GM18505 (cell line): Measurements from ENCODE around the gene SCCPDH.
A peak's percentile ranks its signal among the peaks of the same experiment; 100 is the strongest.

Source experiments
- ATAC-seq: cut with Tn5 transposase; IDR thresholded peaks from one replicate; pipeline ENCODE4 v1.9.1; 2021; ENCODE audit not compliant: unreplicated experiment
- POLR2A ChIP-seq: IDR thresholded peaks from 4 replicates; pipeline ENCODE4 v1.6.1; 2011; ENCODE audit warnings: borderline replicate concordance; ENCODE audit not compliant: insufficient read depth, insufficient read length; ENCODE audit errors: extremely low read depth

Gene SCCPDH

DNA sequence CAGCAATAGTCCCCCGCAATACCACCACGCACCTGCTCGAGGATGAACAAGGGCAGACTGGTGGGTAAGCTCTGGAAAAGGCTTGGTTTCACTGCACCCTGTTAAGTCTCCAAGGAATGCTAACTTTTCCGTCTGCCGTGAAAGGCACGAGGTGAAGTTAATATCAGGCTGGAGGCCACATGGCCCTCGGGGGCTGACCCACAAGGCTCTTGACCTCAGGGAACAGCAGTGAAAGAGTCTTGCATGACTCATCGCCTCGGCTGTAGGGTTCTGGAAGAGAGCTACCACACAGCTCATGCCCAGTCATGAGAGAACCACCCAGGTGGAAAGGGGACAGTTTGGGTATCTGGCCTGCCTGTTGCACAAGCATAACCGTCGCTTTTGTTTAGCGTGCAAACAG lies 24.7 kb downstream of the SCCPDH start:
- ATAC-seq = no peak
- no peak for TF ChIP-seq POLR2A

DNA sequence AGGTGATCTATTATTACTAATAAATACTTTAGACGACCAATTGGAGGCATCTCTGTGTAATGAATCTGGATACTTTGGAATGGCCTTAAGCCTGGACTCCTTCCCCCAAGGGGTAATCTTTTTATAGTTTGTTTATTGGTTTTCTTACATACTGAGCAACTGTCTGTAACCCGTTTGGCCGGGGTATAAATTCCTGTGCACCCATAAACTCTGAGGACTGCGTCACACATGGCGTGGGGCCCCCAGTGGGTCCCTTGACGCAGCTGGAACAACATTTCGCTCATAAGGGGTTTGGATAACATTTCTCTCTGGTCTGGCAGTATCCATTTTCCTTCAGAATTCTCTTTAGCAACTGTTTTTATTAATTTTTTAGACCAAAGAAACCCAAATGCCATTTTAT lies 26.5 kb downstream of the SCCPDH start:
- no peak for ATAC-seq
- TF ChIP-seq POLR2A = no peak

DNA sequence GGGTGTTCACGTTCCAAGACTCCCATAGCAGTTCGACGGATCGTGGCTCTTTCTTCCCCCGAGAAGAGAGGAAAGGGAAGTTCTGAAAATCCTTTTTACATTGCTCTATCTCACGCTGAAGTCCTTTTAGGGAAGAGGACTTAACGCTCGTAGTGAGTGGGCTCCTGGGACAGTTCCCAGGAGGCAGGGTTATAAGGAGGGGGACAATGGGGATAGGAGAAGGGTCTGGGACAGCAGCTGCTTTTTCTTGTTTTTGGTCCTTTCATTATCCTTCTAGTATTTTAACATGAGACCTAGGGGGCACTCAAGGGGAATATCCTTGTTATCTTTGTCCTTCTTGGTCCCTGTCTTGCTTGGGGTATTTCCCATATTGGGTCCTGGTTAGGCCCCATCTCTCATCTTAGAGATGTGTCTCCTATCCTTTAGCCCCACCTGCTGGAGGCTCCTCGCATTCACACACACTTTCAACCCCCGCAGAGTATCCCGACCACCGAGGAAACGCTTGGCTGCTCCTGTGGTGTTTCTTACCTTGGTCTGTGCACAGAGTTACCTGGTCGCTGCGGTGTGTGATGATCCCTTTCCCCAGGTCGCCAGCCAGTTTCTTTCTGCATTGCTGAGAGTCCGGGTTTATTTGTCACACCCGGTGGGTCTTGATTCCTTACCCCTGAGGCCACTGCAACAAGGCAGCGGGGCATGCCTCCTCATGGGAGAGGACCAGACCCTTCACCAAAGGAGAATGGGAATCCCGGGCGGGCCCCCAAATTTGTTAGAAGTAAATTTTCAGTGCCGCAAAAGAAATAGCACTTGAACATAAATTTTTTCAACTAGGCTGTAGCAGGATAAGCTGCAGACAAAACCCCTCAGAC lies 29.7 kb downstream of the SCCPDH start:
- no peak for TF ChIP-seq POLR2A
- ATAC-seq = no peak

DNA sequence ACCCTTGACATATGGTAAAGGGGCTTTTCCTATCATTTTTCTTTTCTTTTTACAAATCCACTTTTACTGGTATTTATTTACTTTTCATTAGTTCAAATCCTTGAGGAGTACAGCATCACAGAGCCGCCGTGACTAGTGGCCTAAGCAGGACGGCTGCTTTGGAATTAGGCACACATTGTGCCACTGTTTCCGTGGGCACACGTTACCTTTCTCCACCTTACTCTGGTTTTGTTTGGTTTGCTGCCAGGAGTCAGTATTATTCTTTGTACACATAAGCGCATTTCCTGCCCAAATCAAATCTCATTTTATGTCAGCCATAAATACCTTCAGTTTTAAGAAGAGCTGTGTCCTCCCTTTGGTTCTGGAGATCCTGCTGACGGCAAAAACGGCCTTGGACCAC lies 31.2 kb downstream of the SCCPDH start:
- TF ChIP-seq POLR2A = no peak
- ATAC-seq = no peak

DNA sequence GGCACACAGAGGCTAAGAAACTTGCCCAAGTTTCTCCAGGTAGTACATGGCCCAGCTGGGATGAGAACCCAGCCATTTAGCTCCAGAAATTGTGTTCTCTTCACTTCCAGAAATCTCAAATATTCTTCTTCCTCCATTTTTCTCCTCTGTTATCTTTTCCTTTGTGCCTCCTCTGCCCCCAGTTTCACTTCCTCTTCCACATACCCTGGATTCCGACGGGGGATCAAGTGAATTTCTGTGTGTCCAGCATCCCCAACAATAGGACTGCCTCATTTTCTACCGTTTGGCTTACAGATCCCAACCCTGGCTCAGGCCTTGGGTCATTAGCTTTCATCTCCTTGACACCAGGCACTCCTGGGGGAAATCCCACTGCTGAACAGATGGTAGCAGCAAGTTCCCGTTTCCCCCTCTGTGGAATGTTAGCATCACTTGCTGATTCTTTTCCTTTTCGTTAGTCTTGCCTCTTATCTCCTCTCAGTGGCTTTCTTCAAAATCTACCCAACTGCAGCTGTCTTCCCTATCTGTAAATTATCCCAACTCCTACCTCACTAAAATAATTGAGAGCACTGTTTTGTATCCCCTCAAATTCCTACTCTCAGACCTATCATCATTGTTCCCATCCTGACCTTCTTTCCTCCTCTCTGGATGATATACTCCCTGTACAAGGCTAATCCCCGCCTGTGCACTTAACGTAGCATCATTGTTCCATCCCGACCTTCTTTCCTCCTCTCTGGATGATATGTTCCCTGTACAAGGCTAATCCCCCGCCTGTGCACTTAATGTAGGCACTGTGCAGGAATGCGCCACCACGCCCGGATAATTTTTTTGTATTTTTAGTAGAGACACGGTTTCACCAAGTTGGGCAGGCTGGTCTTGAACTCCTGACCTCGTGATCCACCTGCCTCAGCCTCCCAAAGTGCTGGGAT lies 36.5 kb downstream of the SCCPDH start:
- no peak for TF ChIP-seq POLR2A
- ATAC-seq = no peak

DNA sequence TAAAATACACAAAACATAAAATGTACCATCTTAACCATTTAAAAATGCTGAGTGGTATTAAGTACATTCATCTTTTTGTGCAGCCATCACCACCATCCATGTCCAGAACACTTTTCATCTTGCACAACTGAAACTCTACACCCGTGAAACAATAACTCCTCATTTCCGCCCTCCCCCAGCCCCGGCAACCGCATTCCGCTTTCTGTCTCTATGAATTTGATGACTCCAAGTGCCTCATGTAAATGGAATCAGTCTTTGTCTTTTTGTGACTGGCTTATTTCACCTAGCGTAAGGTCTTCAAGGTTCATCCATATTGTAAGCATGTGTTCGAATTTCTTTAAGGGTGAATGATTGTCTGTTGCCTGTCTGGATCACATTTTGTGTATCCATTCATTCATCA lies 37.2 kb downstream of the SCCPDH start:
- ATAC-seq = no peak

DNA sequence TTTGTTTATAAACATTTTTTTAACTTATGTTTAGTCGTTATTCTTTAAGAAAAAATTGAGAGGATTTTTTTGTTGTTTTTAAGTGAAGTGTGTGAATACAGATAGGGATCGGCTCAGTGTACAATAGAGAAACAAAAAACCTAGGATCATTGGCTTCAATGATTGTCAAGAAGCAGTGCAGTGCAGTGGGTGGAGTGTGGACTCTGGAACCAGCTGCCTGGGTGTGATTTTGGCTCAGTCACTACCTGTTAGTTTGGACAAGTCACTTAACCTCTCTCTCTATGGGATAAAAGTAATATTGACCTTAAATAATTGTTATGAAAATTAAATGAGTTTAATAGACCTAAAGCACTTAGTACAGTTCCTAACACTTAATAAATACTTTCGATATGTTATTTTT lies 41.3 kb downstream of the SCCPDH start:
- ATAC-seq = no peak

More for the DNA sequence above, 37.2 kb downstream of the SCCPDH start:
- no peak for TF ChIP-seq POLR2A

DNA sequence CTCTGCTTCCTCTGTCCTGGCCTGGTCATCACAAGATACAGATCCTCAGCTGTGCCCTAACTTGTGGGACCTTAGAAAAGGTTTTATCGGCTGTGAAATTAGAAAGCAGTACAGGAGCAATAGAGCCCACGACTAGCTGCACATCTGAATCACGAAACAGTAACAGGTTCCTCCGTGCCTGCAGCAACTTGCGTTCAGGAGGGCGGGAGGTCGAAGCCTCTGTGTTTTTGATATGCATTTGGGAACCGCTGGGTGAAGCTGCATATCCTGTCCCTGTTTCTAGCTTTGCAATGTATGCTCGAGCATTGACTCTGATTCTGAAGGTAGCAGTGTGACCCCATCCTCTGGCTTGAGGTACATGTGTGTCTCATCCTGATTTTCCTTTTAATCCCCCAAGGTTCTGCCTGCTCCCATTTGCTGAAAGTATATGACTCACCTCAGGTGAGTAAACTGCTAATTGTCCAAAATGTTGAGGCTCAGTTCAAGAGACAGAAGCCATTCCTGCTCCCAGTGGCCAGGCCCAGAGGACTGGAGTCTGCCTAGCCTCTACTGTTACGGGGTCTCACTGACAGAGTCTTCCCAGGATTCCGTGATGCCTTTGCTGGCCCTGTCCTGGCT lies 44.3 kb downstream of the SCCPDH start:
- no peak for ATAC-seq

More for the DNA sequence above, 41.3 kb downstream of the SCCPDH start:
- no peak for TF ChIP-seq POLR2A

DNA sequence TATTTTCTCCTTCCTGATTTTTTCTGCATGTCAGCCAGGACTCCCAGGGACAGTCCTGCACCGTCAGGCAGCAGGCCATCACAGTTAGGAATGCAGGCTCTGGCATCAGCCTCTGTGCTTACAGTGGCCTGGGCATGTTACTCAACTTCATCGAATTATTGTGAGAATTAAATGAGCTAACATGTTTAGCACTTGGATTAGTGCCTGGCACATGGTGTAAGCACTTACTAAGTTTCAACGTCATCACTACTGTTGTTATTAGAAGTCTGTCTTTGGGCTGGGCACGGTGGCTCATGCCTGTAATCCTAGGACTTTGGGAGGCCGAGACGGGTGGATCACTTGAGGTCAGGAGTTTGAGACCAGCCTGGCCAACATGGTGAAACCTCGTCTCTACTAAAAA lies 45.1 kb downstream of the SCCPDH start:
- ATAC-seq = no peak
- TF ChIP-seq POLR2A = no peak

More for the DNA sequence above, 44.3 kb downstream of the SCCPDH start:
- no peak for TF ChIP-seq POLR2A

DNA sequence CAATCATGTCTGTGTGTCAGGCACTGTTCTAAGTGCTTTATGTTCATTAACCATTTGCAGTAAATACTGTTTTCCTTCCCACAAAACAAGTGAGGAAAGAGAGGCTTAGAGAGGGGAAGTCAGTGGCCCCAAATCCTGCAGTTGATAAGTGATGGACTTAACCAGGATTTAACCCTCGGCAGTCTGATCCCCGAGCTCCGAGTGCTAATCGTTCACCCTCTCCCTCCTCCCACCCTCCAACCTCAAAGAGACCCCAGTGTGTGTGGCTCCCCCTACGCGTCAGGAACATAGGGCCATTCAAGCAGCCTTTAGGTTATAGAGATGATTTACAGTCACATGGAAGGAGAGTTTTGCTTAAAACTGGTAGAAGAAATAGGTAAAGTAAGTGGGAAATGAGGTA lies 47.2 kb downstream of the SCCPDH start:
- TF ChIP-seq POLR2A = no peak
- ATAC-seq = no peak

DNA sequence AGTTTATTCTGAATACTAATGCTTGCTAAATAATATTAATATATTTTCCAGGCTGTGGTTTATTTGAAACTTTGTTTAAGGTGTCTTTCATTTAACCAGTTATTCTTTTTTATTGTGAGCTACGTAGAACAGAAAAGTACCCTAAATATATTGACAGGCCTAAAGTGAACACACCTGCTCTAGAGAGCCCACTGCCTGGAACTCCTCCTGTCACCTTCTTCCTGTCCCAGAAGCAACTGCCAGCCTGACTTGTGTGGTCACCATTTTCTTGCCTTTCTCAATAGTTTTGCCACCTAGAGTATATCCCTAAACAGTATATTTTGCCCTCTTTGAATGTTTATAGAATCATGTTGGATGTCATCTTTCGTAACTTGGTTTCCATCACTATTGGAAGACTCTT lies 48.5 kb downstream of the SCCPDH start:
- ATAC-seq = no peak
- no peak for TF ChIP-seq POLR2A

DNA sequence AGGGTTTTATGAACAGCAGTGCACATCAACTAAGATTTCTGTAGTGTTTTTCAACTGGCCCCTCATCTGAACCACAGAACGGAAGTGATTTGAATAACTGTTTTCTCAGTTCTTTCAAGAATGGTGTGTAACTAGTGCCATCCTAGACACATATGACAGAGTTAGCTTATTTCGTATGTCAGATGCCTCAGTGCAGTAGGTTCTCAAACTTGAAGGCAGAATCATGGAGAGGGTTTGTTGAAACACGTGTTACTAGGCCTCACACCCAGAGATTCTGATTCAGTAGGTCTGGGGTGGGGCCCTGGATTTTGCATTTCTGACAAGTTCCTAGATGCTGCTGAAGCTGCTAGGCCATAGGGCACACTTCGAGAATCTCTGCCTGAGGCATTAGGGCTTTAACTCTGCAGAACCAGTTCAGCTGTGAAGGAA lies 49.0 kb downstream of the SCCPDH start:
- TF ChIP-seq POLR2A = no peak
- ATAC-seq = peak; percentile 91

DNA sequence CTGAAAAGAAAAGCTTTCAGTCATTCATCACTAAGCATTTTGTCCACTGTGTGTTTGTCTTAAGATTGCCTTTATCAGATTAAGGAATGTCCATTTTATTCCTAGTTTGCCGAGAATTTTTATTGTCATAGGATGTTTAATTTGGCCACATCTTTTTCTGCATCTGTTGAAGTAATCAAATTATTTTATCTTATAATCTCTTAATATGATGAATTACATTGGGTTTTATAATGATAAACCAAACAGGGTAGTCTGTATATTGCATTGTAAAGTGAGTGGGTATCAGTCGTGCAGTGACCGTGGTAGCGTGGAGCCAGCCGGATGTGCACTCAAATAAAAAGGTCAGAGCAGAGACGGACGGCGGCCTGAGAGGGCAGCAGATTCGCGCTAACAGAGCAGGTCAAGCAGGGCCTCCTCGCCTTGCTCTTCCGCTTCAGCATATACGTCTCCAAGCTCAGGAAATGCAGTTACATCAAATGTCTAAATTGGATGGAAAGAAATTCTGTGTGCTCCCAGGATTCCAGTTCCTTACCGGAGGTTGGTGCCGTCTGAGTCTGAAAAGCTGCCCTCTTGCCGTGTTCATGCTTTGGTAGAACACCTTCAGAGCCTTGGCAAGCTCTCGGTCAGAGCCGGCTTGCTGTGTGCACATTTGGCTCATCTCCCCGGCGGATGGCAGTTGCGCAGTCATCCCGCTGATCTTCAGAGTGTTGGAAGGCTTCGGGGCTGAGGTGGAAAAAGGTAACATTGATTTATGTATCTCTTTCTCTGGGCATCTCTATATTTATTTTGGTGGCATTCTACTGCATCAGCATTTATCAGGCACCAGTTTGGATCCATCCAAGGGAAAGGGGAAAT lies 51.5 kb downstream of the SCCPDH start:
- no peak for TF ChIP-seq POLR2A
- no peak for ATAC-seq

DNA sequence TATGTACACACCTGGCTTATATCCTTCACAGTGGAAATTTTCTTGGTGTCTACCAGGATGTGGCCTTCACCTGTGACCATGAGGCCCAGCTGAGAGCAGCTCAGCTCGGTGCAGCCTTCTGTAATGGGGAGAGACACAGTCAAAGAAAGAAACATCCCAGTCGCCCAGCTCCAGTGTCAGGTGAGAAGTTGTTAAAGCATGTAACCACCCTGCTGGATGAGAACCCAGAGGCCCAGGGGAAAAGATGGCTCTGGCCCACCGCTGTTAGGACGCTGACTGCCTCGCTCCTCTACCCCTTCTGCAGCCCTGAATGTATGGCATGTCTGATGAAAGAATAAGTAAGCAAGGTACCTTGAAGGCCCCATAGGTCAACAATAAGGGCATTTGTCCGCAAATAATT lies 52.7 kb downstream of the SCCPDH start:
- TF ChIP-seq POLR2A = no peak
- no peak for ATAC-seq
